DOHH2 (cell line): ENCODE data around the gene WIPF2.
A peak's percentile ranks its signal among the peaks of the same experiment; 100 is the strongest.

Experiments
- H3F3A ChIP-seq: fragments of 200-600 bp; sonication (generic), shearing (Covaris generic); 2 replicates; pipeline ENCODE4 v1.6.0; 2016; ENCODE audit warnings: antibody characterized with exemption, mild to moderate bottlenecking; ENCODE audit not compliant: control insufficient read depth, insufficient read depth
- H3K27ac ChIP-seq: fragments of 200-600 bp; sonication (generic); 2 replicates; pipeline ENCODE4 v1.5.1; 2014; ENCODE audit warnings: low read depth, mild to moderate bottlenecking, low read length, moderate library complexity
- H3K27me3 ChIP-seq: fragments of 200-600 bp; sonication (generic); 2 replicates; pipeline ENCODE4 v1.6.1; 2014; ENCODE audit warnings: mild to moderate bottlenecking, low read length, mixed read lengths; ENCODE audit not compliant: control insufficient read depth
- H3K36me3 ChIP-seq: fragments of 200-600 bp; sonication (generic); 2 replicates; pipeline ENCODE4 v1.6.1; 2014; ENCODE audit warnings: mild to moderate bottlenecking, low read length, moderate library complexity, mixed read lengths; ENCODE audit not compliant: control insufficient read depth
- H3K4me1 ChIP-seq: fragments of 200-600 bp; sonication (generic); 2 replicates; pipeline ENCODE4 v1.6.1; 2014; ENCODE audit warnings: mild to moderate bottlenecking, low read length, mixed read lengths; ENCODE audit not compliant: control insufficient read depth
- H3K4me2 ChIP-seq: fragments of 200-600 bp; sonication (generic); 2 replicates; pipeline ENCODE4 v1.6.0; 2014; ENCODE audit warnings: mild to moderate bottlenecking, low read length, moderate library complexity
- H3K4me3 ChIP-seq: fragments of 200-600 bp; sonication (generic); 2 replicates; pipeline ENCODE4 v1.5.1; 2014; ENCODE audit warnings: mild to moderate bottlenecking, low read length, mixed read lengths
- H3K79me2 ChIP-seq: fragments of 200-600 bp; sonication (generic); 2 replicates; pipeline ENCODE4 v1.6.1; 2014; ENCODE audit warnings: mild to moderate bottlenecking, low read length, mixed read lengths; ENCODE audit not compliant: control insufficient read depth
- H3K9me2 ChIP-seq: fragments of 200-600 bp; sonication (generic); replicated peaks from 2 replicates; pipeline ENCODE4 v1.6.1; 2014; ENCODE audit warnings: mild to moderate bottlenecking, low read length, mixed read lengths; ENCODE audit not compliant: control insufficient read depth
- H3K9me3 ChIP-seq: fragments of 200-600 bp; sonication (generic); 2 replicates; pipeline ENCODE4 v1.6.1; 2014; ENCODE audit warnings: antibody characterized with exemption, low read length, mixed read lengths; ENCODE audit not compliant: control insufficient read depth, insufficient read depth
- H4K20me1 ChIP-seq: fragments of 200-600 bp; sonication (generic); 2 replicates; pipeline ENCODE4 v1.6.0; 2014; ENCODE audit warnings: low read depth, mild to moderate bottlenecking, antibody characterized with exemption, low read length, moderate library complexity; ENCODE audit not compliant: control insufficient read depth, insufficient read depth
- CTCF ChIP-seq: fragments of 200-600 bp; sonication (generic); IDR thresholded peaks from one replicate; pipeline ENCODE4 v1.5.1; 2014; ENCODE audit warnings: antibody characterized with exemption, mild to moderate bottlenecking, low read depth, low read length; ENCODE audit not compliant: poor library complexity, severe bottlenecking
- EZH2phosphoT487 ChIP-seq: fragments of 200-600 bp; sonication (generic); IDR thresholded peaks from 2 replicates; pipeline ENCODE4 v1.6.1; 2017; ENCODE audit warnings: borderline replicate concordance, mild to moderate bottlenecking, antibody characterized with exemption, low read length, moderate library complexity, mixed read lengths

Gene WIPF2

GRCh38 chr17:40320756-40321523 is 101.8 kb downstream of the WIPF2 start:
- Histone ChIP-seq H3K79me2 (peaks cover 72% of the 10 kb centered on the region), H3F3A (no peaks in the 10 kb centered on the region), H3K27me3 (no peaks in the 10 kb centered on the region), H3K4me1 (peaks cover 90% of the 10 kb centered on the region), H3K27ac (peak overlapping the region; percentile 83), H3K9me3 (no peaks in the 10 kb centered on the region), H3K4me3 (peak overlapping the region; percentile 94), H3K9me2 (no peaks in the 10 kb centered on the region), H3K4me2 (peak overlapping the region; percentile 80), H3K36me3 (no peaks in the 10 kb centered on the region), H4K20me1 (peaks cover 14% of the 10 kb centered on the region)
- TF ChIP-seq CTCF (no peak), EZH2phosphoT487 (no peak)

- Histone ChIP-seq H3K27ac (peak overlapping the region; percentile 83), H3F3A (no peaks in the 10 kb centered on the region), H3K4me1 (peaks cover 90% of the 10 kb centered on the region), H3K9me3 (no peaks in the 10 kb centered on the region), H3K9me2 (no peaks in the 10 kb centered on the region), H3K4me2 (peak overlapping the region; percentile 80), H3K4me3 (peak overlapping the region; percentile 94), H3K36me3 (no peaks in the 10 kb centered on the region), H3K27me3 (no peaks in the 10 kb centered on the region), H4K20me1 (peaks cover 20% of the 10 kb centered on the region), H3K79me2 (peaks cover 77% of the 10 kb centered on the region)
- no peak for TF ChIP-seq EZH2phosphoT487
- TF ChIP-seq CTCF = no peak
Observed at GRCh38 chr17:40321524-40321929, 102.4 kb downstream of the WIPF2 start.

GRCh38 chr17:40321961-40322357 is 102.9 kb downstream of the WIPF2 start:
- Histone ChIP-seq H3K9me2 (no peaks in the 10 kb centered on the region), H3K4me3 (peak overlapping the region; percentile 94), H3K4me1 (peaks cover 91% of the 10 kb centered on the region), H3K27me3 (no peaks in the 10 kb centered on the region), H3K27ac (peak overlapping the region; percentile 83), H3K9me3 (no peaks in the 10 kb centered on the region), H4K20me1 (peaks cover 24% of the 10 kb centered on the region), H3F3A (no peaks in the 10 kb centered on the region), H3K36me3 (no peaks in the 10 kb centered on the region), H3K79me2 (peaks cover 82% of the 10 kb centered on the region), H3K4me2 (peak overlapping the region; percentile 80)
- TF ChIP-seq EZH2phosphoT487 (no peak), CTCF (no peak)
